HG03064 (cell line): ENCODE data around the gene ALDH1A1.

Experiments used
- ATAC-seq: cut with Tn5 transposase; IDR thresholded peaks from one replicate; pipeline ENCODE4 v1.9.1; 2021; ENCODE audit warnings: low read depth; ENCODE audit not compliant: unreplicated experiment

Gene ALDH1A1

DNA sequence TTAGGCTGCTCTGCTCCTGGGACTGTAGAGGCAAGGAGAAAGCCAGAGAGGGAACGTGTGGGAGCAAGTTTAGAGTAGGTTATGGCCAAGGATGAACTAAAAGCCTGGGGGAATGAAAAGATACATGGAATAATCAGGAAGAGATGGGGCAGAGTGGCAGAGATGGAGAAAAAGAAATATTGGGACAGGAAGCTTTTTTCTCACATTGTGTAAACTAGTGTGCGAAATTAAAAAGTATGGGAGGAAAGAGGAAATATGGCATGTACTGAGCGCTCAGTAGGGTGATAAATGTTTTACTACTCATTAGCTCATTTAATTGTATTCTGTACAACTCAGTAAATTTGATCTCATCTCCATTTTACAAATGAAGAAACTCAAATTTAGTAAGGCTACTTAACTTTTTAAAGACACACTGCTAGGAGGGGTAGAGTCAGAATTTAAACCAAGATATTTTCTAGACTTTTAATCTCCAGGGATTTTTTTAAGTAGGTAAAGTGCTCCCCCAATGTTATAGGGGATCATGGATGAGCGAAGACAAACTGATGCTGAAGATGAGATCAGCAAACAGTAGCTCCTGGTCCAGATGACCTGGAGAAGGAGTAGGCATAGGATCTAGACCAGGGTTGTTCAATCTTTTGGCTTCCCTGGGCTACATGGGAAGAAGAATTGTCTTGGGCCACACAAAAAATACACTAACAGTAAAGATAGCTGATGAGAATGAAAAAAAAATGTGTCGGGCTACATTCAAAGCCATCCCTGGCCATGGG, 30.8 kb downstream of the ALDH1A1 start:
- no peak for ATAC-seq

DNA sequence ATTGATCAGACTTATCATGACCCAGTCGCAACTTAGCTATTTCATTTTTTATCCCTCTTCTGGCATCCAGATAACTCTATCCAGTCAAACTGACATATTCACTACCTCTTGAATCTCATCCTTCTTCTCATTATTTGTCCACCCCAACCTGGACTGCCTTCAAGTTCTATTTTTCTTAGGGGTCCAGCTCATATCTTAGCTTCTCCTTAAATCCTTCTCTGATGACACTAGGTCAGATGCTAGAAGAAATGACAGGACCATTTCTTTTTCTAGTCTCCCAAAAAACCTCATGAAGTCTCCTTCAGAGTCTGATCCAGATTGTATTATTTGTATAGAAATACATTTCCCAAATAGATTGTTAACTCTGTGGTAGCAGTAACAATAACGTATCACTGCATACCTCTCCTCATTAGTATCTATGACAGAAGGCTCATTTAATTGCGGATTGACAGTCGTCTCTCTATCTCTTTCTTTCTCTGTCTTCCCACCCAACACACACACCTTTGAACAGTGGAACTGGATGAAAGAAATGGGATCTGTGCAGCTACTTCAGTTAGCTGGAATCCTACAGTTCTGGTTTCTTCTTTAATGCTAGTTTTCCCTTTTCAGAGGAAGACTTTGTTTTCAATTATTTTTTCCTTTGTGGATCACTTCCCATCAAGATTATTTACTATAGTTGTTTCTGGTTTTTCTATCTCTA, 33.5 kb downstream of the ALDH1A1 start:
- ATAC-seq: no peak

DNA sequence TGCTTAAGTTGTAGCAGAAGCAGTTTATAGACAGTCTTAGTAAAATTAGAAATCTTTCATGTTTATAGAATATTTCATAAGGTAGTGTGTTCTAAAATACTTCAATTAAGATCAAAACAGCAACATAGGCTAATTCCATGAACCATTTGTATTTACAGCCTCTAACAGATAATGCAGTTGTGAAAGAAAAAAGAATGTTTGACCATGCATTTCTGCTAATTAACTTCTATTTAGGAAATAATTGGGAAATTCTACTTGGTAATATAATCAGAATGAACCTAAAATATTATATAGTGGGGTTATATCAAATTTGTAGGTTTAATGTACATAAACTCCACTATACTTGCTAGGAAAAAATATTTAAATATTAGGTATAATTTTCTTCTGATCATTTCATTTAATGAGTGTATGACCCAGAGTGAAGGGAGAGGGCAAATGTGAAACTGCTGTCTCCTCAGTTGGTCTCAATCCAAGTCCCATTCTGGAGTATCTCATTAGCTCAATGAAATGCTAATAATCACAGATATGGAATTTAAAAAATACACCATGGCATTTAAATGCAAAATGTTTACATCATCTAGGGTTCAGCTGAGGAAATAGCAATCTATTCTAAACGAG, 34.9 kb downstream of the ALDH1A1 start:
- ATAC-seq: no peak

DNA sequence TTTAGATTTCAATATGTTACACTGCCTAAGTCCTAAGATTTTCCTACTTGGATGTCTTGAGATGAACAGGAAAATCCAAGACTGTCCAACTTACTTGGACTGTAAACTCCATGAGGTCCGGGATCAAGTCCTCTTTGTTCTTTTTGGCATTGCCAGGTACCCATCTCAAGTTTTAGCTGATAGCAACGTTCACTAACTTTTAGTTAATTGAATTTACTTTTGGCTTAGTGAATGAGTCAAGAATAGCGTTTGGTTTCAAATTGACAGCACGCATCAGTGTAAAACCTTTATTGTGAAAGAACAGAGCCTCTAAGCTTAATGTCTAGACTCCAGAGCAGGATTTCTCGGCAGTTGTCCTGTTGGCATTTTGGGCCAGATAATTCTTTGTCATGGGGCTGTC, 37.2 kb downstream of the ALDH1A1 start:
- no peak for ATAC-seq

DNA sequence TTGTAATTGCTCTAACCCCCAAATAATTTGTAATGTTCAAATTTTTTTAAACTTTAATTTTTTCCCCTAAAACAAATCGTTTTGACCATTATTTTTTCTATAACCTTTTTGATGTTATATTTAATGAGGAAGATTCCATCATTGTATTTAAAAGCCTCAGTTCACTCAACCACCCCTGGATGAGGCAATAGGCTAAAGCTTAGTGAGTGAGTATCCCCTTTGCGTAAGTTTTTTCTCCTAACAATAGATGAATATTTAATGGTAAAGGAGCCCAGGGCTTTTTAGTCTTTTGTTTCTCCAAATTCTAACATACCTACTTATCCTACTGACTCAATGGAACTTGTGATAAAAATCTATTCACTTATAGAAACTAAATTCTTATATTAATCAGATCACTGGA, 38.1 kb downstream of the ALDH1A1 start:
- ATAC-seq: no peak

DNA sequence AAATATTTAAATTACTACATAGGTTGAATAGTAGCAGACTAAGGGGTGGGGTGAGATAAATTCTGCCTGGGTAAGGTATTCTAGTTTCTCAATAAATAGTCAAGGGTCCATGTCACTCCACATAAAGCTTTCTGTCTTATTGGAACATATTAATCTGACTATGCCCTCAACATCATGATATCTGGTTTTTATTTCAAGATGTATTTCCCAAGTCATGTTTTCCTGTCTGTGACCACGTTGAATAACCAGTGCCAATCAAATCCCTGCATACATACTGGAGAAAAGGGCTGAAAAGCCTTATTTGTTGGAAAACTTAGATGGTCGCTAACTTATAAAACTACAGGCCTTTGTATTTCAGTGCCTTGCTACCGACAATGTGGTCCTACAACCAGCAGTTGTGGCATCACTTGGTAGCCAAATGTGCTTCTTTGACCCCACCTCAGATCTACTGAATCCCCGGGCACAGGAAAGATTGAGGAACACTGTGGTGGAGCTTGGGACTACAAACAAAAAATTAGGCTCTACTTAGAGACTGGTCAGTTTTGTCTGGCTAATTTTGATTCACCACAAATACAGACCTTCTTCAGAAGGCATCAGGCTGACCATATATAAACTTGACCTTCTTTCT, 39.4 kb downstream of the ALDH1A1 start:
- no peak for ATAC-seq

DNA sequence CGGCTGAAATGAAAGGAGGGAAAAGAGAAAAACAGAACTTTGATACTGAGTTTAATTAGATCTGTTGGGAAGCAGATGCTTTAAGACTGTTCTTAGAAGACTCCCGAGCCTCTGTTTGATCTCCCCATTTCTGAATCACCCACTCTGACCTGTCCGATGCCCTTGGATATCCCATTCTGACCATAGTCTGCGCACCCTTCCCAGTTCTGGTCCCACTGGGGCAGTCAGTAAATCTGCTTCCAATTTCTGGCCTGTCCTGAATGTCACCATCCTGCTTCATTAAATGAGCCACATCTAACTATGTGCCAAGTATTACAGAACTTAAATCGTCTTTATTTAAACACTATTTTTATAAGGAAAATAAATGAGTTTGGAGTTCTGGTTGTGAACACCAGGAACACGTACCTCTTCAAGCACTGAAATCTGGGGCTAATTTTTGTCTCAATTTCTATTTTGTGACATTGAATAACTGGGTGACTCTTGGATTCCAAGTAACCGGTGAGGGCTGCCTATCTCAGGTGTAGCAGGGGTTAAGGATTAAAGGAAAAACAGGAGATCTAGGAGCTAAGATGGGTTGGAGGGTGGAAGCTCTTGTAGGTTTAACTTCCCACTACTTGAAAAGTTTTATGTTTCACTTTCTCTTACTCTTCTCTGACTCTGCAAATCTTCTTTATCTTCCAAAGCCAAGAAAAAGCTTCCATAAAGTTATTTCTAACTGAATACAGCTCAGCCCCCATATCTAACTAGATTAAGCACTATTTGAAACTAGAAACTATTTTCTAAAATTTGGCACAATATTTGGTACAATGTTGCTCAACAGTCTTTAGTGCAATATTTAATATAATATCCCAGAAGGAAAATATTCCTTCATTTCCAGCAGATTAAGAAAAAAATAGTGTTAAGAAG, 40.1 kb downstream of the ALDH1A1 start:
- ATAC-seq: no peak

DNA sequence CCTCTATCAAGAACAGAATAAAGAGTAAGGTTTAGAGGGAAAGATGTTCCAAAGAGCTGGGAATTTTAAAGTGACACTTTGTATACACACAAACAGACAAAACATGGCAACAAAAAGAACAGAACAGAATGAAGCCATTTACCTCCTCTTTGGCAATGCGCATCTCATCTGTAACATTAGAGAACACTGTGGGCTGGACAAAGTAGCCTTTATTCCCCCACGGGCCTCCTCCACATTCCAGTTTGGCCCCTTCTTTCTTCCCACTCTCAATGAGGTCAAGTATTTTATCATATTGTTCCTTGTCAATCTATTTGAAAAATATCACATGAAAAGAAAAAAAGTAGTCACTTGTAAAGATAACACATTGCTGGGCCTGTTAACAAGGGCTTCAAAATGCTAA, 41.0 kb downstream of the ALDH1A1 start:
- no peak for ATAC-seq

DNA sequence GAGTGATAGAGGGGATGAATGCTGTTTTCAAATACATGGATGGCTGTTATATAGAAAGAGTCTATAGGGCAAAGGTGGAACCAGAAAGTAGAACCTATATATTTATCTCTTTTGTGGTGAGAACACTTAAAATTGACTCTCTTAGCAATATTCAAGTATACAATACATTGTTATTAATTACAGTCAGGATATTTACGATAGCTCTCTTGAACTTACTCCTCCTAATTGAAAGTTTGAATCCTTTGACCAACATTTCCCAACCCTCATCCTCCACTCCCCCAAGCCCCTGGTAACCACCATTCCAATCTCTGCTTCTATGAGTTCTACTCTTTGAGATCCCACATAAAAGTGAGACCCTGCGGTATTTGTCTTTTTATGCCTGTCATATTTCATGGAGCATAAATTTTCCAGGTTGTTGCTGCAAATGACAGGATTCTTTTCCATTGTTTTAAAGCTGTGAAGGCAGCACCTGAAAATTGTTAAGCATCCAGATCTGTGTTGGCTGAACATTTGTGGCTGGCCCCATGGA, 41.5 kb downstream of the ALDH1A1 start:
- ATAC-seq: no peak

DNA sequence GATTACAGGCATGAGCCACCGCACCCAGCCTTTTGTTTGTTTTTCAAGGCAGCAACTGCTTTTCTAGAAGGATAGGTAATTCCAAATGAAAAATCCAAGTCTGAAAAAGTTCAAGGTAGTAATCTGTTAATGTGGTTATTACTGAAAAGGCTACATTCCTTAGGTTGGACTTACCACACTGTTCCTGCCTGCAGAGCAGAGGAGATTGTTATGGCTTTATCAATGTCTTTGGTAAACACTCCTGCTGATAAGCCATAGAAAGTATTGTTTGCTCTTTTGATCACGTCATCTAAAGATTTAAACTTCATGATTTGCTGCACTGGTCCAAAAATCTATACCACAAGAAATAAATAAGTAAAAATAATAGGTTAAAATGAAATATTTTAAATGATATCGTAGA, 43.4 kb downstream of the ALDH1A1 start:
- no peak for ATAC-seq

DNA sequence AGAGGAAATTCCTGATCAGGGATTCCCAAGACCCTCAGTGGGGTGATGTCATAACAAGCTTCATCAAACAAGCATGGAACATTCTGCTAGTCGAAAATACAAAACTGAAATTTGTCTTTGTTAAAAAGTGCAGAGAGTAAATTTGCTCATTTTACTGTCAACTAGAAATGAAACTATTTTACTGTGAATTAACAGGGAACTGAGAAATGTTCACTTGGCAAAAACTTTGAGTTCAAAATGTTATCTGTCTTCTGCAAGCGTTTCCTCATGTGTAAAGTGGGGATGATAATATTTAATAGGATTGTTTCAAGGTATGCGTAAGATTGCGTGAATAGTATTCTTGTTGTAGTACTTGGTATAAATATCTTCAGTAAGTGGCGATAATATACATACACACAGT, 45.4 kb downstream of the ALDH1A1 start:
- no peak for ATAC-seq

DNA sequence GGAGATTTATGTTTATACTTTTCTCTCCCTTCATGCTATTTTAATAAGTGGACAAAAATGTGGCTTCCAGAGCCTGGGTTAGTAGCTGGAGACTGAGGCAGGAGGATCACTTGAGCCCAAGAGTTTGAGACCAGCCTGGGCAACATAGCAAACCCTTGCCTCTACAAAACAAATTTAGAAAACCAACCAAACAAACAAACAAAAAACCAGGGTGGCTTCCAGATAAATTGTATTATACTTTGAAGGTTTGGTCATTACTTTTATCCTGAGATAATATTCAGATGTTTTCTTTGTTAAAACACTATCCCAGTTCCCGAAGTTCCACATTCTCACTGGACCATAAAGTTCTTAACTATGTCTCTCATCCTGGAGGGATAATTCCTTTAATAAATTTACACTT, 46.0 kb downstream of the ALDH1A1 start:
- ATAC-seq: no peak

DNA sequence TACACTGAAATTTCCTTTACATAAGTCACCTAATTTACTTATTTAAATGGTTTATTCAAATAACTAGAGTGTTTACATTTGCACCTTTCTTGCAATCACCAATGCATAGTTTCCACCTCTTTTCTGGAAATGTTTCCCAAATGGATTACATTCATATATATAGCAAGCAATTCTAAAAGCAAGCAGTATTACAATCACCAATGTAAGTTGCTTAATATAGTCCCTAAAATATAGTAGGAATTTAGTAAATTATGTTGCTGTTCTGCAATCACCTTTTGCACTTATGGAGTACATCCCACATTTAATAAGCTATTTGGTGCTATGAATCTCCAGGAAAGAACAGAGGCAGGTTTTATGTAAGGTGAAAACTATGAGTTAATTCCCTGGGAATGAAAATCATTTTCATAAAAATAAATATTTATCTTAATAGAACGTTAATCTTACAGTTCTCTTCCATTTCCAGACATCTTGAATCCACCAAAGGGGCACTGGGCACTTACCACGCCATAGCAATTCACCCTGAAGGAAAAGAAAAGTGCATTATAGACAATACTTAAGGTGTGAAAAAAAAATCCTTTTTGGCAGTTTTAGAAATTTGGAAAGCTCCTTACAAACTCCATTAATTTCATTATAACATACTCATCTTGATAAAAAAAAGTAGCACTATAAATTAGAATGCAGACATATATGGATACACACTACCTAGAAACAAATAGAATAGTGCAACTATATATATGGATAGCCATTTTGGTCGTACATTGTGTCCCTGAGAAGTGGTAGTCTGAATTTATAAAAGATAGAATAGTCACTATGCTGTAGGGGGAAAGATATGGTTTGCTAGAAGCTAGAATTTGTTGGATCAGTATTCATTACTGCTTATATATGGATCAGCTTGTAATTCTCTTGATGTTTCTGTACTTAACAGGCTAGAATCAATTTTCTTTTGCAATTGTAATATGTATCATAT, 47.1 kb downstream of the ALDH1A1 start:
- ATAC-seq: no peak

DNA sequence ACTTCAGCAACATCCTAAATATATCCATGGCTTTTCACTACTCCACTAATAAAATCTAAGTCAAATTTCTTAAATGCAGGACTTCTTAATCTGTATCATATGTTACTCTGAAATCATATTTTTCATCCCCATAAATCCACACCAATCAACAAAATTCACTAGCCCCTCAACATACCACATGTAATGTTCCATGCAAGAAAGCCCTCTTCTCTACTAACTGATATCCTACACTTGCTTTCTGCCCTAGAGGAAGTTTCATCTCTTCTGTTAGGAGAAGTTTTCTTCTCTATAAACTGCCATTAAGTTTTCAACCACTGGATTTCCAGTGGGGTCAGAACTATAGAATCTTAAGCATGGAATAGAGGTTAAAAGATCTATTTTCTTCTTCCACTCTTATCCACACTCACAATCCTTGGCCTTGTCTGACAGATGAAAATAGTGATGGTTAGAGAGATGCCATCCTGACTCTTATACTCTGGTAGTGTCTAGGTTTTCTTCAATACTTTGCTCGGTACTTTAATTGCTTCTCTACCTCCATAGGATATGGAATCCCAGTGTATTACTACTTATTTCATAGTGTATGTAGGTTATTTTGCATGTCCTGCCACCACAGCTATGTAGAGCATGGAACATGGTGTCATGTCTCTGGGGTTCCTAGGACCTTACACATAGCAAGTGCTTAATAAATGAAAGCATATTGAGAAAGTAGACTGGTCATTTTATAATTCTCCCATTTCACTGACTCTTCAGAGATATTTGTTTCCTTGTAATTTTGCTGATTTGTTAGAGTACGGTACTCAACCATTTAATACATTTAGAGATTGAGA, 48.4 kb downstream of the ALDH1A1 start:
- no peak for ATAC-seq

DNA sequence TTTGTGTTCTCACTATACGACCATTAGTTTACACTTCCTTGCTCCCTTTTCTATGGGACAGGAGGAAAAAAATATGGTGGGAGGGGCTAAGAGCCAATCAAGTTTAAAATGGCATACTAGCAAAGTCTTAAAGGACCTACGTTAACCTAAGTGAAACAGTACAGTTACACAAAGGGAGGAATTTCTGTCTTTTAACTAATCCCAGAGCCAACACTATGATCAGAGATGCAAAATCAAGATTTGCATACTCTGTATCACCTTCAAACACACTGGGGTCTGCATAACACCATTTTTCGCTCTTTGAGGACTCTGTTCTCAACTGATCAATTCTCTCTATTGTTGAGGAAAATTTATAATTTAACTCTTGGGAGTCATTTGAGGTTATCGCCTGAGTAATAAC, 49.8 kb downstream of the ALDH1A1 start:
- no peak for ATAC-seq

DNA sequence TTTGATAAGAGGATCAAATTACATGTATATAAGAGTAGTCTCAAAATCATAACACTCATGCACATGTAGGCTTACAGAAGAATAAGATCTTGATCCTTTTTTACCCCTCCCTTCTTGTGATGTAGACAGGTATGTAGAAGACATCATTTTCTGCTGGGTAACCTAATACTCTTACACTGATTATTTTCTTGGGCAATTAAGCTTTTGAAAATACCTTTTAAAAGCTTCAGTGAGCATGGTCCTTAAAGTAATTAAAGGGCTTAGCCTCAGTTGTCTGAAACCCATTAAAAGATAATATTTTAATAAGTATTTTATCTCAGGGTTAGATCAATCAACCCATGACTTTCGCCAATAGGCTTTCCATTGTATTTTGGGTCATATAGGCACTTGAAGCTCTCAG, 50.6 kb downstream of the ALDH1A1 start:
- no peak for ATAC-seq

DNA sequence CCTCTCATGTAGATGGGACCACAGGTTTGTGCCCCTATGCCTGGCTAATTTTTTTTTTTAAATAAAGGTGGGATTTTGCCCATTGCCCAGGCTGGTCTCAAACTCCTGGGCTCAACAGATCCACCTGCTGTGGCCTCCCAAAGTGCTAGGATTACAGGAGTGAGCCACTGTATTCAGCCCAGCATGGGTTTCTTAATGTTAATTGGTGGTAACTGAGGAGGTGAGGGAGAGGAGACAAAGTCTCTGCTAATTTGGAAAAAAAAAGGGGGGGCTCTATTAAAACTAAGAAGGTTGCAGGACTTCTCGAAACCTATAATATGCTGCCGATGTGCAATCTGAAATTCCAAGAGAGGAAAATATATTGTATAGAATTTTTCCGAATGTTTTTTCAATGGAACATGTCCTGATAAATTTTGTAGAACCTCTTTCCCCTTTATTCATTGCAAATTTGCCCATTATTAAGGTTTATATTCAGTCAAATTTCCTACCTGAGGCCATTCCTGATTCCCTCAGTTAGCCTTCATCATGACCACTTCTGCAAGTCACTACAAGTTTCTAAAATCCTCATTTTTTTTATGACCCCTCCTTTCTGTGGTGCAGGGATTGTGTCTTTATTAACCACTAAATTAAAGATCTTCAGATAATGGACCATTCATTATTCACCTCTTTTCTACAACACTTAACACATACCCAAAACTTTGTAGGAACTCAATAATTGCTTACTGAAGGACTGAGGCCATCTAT, 52.9 kb downstream of the ALDH1A1 start:
- ATAC-seq: no peak
